Measurements from ENCODE around the gene ZNF749. TPM values are rescaled to one million over a fixed set of nuclear protein-coding genes. Genes with fewer than 3 reads are reported as not detected.

ZNF749 gene
- 6.4 TPM for total RNA-seq

GRCh38 chr19:57435062-57435978, at the start of gene ZNF749:
Gene ZNF749, plus strand, starts transcription at chr19:57435325. Its CDS starts 254 bp downstream, at chr19:57435579.
- ATAC-seq, result peak; percentile 100

GRCh38 chr19:57389194-57389729, 45.9 kb upstream of the ZNF749 start:
- no peak for ATAC-seq

DNA sequence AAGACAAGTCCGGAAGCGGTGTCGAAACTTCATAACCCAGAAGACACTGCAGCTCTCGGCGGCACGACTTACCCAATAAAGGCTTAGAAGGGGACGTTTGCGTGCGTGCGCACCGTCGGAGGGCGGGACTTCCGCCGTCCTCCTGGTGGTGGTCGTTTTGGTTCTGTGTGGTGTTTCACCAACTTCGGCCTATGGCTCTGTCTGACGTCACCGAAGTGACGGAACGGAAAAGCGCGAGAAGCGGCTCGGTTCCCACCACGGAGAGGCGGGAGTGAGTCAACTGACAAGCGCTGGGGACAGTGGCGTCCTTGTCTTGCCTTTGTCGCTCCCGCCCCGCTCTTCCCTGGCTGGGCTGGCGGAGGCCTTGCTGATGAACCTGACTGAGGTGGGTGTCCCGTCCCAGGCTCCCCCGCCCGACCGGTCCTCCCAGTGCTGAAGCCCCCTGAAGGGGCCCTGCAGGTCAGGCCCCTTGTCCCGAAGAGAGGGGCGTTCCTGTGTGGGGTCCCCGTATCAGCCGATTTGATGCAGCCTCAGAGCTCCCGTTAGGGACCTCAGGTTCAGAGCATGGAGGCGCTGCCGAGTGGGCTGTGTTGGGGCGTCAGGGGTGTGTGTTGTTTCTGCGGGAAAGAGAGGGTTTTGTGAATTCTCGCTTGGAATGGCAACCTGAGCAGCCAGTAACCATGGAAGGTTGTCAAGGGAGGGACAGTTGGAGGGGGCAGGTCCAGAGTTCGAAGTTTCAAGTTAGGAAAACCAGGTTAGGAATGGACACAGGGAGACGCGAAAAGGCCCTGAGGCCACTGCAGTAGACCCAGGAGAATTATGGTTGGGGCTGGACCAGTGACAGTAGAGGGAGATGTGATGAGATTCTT, 45.2 kb upstream of the ZNF749 start, which contains the start of gene ZNF548:
TSS of gene ZNF548 (plus strand) at position 125 of the 869 bp plus-strand sequence. CDS start at position 371, 246 bp downstream.
- ATAC-seq, result peak; percentile 99

DNA sequence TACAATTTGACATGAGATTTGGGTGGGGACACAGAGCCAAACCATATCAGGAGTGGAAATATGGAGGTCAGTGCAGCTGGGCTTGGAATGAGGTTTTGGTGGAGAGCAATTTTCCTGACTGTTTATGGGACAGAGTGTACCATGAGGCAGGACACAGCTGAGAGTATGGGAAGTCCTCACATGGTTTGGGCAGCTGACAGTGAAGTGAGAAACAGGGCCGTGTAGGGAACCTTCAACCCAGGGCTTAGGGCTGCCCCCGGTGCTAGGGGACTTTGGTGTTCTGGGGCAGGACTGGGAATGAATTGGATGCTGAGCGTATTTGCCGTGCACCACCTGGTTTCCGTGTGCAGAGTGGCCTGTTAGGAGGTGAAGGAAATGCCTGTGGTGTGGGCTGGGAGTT, 39.4 kb upstream of the ZNF749 start:
- no peak for ATAC-seq

DNA sequence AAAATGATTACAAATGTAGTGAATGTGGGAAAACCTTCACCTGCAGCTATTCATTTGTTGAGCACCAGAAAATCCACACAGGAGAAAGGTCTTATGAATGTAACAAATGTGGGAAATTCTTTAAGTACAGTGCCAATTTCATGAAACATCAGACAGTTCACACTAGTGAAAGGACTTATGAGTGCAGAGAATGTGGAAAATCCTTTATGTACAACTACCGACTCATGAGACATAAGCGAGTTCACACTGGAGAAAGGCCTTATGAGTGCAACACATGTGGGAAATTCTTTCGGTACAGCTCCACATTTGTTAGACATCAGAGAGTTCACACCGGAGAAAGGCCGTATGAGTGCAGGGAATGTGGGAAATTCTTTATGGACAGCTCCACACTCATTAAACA, 36.3 kb upstream of the ZNF749 start:
- ATAC-seq, result no peak

DNA sequence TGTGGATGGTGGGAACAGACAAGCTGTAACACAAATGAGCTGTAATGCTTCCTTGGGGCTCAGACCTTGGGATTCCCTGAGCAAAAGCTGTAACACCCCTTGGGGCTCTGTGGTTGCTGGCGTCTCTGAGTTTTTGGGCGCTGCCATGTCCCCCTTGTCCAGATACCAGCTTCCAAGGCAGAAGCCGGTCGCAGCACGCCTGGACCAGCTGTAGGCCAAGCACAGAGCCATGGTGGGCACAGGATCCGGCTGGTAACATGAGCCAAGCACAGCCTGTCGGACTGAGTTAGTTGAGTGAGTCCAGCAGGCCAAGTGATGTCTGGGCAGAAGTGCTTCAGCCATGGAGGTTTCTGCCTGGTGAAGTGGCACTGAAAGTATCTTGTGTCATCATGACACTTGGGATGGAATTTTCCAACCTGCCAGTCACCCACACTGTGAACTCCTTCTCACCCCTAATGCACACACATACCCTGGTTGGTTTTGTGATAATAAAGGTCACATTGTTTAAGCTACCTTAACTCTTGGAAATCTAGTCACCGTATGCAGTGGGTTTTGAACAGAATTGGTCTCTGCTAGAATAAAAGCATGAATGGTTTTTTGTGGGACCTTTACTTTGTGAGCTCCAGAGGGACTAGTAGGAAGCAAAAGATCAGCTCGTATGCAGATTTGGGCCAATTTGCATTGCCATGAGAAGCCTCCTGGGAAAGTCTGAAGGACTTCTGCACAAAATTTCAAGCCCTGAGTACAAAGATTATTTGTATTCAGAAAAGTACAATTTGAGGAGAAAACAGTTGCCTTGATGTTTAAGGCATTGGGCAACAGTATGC, 31.2 kb upstream of the ZNF749 start:
- no peak for ATAC-seq

DNA sequence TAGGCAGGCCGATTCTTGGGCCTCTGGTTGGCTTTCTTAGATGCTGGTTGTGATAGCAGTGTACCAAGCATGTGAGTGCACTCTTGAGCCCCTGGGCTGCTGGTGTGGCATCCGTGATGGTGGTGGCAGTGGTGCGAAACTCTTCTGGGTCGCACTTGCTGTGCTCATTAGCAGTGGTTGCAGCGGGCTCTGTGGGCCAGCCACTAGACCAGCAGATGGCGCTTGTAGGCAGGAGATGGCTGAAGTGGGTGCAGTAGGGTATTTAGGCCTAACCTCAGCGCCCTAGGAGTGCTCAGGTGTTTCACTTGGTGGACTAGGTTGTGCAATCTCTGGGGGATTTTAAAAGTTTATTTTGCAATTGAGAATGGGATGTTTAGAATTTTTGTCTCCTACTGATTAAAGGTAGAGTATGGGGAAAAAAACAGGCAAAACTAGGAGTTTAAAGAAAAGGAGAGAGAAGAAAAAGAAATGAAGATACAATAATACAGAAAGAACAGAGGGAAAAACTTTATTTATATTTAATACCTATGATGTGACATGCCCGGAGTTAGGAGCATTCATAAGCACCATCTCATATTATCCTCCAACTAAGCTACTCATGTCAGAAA, 28.5 kb upstream of the ZNF749 start:
- ATAC-seq, result peak; percentile 65

GRCh38 chr19:57410877-57411671, 24.1 kb upstream of the ZNF749 start, which contains the start of gene ZNF17:
Gene ZNF17, plus strand, starts transcription at chr19:57411161. Its CDS starts 2,455 bp downstream, at chr19:57413616.
- ATAC-seq, result peak; percentile 99

DNA sequence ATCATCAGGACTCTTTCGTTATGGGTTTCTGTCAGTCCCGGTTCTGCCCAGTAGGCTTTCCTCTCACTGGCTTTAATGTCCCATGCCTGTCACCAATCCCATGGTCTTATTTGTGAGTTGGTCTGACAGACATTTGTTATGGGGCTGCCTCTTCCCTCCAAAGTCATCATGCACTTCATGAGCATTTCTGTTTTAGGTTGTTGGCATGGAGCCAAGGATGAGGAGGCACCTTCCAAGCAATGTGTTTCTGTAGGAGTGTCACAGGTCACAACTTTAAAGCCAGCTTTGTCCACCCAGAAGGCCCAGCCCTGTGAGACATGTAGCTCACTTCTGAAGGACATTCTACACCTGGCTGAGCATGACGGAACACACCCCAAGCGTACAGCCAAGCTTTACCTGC, 15.7 kb upstream of the ZNF749 start:
- ATAC-seq, result no peak

DNA sequence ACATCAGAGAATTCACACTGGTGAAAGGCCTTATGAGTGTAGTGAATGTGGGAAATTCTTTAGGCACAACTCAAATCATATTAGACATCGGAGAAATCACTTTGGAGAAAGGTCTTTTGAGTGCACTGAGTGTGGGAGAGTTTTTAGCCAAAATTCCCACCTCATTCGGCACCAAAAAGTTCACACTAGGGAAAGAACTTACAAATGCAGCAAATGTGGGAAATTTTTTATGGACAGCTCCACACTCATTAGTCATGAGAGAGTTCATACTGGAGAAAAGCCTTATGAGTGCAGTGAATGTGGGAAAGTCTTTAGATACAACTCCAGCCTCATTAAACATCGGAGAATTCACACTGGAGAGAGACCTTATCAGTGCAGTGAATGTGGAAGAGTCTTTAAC, 14.1 kb upstream of the ZNF749 start:
- no peak for ATAC-seq

GRCh38 chr19:57434386-57435061, 601 bp upstream of the ZNF749 start:
- no peak for ATAC-seq

- ATAC-seq, result no peak
These were observed 1.3 kb downstream of the ZNF749 start for GRCh38 chr19:57436417-57436816.

GRCh38 chr19:57437931-57438330, 2.8 kb downstream of the ZNF749 start:
- ATAC-seq, result no peak

- ATAC-seq, result no peak
These were observed 3.8 kb downstream of the ZNF749 start for GRCh38 chr19:57438925-57439324.

- ATAC-seq, result no peak
These were observed 7.0 kb downstream of the ZNF749 start for GRCh38 chr19:57441979-57442752.

DNA sequence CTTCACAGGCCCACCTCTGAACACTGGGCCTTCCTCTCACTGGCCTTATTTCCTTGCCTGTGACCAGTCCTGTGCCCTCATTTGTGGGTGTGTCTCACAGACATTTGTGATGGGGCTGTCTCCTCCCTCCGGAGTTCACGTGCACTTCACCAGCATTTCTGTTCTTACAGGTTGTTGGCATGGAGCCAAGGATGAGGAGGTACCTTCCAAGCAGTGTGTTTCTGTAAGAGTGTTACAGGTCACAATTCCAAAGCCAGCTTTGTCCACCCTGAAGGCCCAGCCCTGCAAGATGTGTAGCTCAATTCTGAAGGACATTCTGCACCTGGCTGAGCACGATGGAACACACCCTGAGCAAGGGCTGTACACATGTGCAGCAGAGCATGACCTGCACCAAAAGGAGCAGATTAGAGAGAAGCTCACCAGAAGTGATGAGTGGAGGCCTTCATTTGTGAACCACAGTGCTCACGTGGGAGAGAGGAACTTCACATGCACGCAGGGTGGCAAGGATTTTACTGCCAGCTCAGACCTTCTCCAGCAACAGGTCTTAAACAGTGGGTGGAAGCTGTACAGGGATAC, 8.1 kb downstream of the ZNF749 start:
- ATAC-seq, result peak; percentile 55

DNA sequence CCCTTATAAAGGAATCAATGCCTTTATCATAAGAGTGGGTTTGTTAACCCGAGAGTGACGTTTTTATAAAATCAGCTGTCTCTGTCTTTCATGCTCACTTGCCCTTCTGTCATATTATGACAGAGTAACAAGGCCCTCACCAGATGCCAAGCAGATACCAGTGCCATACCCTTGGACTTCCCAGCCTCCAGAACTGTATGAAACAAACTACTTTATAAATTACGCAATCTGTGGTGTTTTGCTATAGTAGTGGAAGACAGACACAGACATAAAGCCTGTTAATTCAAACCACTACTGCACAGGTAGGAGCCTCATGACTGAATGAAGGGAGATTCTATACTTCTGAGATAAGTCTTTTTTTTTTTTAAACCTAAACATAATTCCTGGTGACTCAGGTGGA, 17.2 kb downstream of the ZNF749 start:
- ATAC-seq, result no peak

DNA sequence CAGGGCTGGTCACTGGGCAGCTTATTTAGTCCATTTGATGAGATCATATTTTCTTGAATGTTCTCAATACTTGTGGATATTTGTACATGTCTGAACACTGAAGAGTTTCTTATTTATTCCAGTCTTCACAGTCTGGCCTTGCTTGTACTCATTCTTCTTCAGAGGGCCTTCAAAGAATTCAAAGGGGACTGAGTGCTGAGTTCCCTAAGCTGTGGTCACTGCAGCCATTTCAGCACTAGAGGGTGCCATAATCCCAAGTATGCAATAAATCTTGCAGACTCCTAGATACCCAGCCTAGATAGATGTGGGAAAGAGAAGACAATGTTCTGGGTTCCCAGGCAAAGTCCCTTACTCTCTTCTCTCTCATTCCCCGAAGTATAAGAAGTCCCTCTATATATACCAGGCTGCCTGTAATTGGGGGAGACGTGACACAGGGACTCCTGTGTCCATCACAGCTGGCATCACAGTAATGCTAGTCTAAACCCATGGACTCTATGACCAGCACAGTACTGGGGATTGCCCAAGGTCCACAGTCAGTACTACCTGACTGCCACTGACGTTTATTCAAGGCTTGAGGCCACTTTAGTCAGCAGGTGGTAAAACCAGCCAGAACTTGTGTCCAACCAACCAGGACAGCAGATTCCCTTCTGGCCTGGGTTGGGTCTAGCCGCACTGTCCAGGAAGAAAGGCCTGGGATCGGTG, 30.7 kb downstream of the ZNF749 start:
- ATAC-seq, result peak; percentile 58
